ENCODE results near the gene TTLL9.

DNA sequence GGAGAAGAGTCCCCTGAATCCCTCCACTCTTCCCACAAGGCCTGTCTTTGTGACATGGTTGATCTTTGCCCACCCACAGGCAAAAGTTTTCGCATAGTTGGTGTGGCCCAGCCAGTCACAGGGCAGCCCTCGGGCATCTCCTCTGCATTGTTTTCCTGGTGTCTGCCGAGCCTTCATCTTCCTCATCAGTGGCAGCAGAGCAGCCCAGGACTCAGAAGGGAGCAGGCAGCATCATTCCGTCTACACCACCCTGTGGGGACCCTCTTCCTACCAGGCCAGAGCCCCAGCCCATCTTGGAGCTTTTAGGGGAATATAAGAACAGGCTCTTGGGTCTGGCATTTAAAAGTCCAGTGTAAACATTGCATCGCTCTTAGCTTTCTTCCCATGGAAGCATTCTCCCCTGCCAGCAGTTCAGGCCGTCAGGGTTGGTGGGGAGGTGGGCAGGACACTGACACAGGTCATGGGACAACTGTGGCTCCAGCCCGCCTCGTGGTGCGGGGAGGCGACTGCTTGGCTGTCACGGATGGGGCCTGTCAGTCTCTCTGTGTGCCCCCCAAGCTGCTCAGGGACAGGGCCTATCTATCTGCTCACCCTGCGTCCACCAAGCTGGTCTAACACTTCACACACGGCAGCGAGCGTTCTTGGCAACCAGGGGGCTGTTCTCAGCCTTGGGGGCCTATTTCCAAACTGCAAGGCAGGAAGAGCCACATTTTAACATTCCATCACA is 43.2 kb downstream of the TTLL9 start:
- no peak for TF ChIP-seq CTCF (IDR thresholded peaks at IDR 0.05; ENCODE audit: poor library complexity, severe bottlenecking)
- TF ChIP-seq RAD21 (conservative IDR thresholded peaks at IDR 0.05): no peak
- TF ChIP-seq EP300 (conservative IDR thresholded peaks at IDR 0.05; ENCODE audit: poor library complexity, severe bottlenecking): no peak
- no peak for TF ChIP-seq EZH2 (IDR thresholded peaks at IDR 0.05; ENCODE audit: borderline replicate concordance, insufficient read depth, low read length, poor library complexity, severe bottlenecking)

All from neural cell (in vitro differentiated cells).